Upper lobe of left lung (tissue), 4 donors: ENCODE results near the gene TOMM70.
"Not testable (repeated sequence)": the region's sequence is repeated elsewhere in the genome, so short reads cannot be mapped to it uniquely, and the experiment has no call there.

Experiments used
- POLR2A ChIP-seq, 4 donors: fragments of 450-650 bp; IDR thresholded peaks; one replicate each; pipeline ENCODE4 v1.5.1; 2016 to 2017; ENCODE audit warnings: antibody characterized with exemption in 4 of 4, mild to moderate bottlenecking in 2 of 4
- POLR2AphosphoS5 ChIP-seq, 2 donors: sonication (generic); formaldehyde crosslinking; IDR thresholded peaks; one replicate each; pipeline ENCODE4 v1.5.1; 2017; ENCODE audit warnings: antibody characterized with exemption in 2 of 2
- TF ChIP-seq, protein P1 (sequence below), 6 experiments: fragments of 450-650 bp in 4 of 6; fragments of 200-600 bp in 2 of 6; sonication (generic) in 2 of 6; IDR thresholded peaks; one replicate each; pipeline ENCODE4 v1.5.1; 2016 to 2019; ENCODE audit warnings: antibody characterized with exemption in 6 of 6

DNA sequence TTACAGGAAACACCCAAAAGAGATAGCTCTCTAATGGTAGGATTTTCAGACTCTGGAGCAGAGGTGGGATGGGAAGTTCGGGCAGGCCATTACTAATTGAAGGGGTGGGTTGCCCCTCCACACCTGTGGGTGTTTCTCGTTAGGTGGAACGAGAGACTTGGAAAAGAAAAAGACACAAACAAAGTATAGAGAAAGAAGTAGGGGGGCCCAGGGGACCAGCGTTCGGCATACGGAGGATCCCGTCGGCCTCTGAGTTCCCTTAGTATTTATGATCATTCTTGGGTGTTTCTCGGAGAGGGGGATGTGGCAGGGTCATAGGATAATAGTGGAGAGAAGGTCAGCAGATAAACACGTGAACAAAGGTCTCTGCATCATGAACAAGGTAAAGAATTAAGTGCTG is 64.7 kb downstream of the TOMM70 start:
- TF ChIP-seq, protein P1, sequence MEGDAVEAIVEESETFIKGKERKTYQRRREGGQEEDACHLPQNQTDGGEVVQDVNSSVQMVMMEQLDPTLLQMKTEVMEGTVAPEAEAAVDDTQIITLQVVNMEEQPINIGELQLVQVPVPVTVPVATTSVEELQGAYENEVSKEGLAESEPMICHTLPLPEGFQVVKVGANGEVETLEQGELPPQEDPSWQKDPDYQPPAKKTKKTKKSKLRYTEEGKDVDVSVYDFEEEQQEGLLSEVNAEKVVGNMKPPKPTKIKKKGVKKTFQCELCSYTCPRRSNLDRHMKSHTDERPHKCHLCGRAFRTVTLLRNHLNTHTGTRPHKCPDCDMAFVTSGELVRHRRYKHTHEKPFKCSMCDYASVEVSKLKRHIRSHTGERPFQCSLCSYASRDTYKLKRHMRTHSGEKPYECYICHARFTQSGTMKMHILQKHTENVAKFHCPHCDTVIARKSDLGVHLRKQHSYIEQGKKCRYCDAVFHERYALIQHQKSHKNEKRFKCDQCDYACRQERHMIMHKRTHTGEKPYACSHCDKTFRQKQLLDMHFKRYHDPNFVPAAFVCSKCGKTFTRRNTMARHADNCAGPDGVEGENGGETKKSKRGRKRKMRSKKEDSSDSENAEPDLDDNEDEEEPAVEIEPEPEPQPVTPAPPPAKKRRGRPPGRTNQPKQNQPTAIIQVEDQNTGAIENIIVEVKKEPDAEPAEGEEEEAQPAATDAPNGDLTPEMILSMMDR (IDR thresholded peaks at IDR 0.05) = not testable (repeated sequence)
- not testable (repeated sequence) for TF ChIP-seq POLR2AphosphoS5, POLR2A (IDR thresholded peaks at IDR 0.05)
